Activated CD4-positive, CD25-positive, alpha-beta regulatory T cell treated with anti-CD3 and anti-CD28 coated beads, Interleukin-2, amount 50 U/mL, for 72 hours (primary cell): ENCODE measurements around the gene ASGR2.
"Not testable (repeated sequence)": the region's sequence is repeated elsewhere in the genome, so short reads cannot be mapped to it uniquely, and the experiment has no call there.

Experiments
- DNase-seq: peaks from one replicate; pipeline ENCODE4 v3.0.0; 2021

The ASGR2 gene

DNA sequence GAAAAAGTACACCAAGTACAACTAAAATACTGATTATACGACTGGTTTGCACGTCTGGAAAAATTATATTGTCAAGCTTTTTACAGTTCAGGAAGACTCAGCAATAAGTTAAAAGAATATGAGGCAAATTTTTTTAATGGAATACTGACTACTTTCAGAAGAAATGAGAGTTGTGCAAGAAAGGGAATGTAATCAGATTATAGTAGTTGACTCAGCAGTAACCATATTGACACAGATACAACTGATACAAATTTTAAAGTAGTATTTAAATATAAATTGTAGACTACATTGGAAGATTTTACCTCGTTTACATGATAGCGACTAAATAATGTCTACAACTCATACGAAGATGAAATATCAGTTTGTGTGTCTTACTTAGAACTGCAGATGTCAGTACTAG lies 16.7 kb downstream of the ASGR2 start:
- no peak for DNase-seq

DNA sequence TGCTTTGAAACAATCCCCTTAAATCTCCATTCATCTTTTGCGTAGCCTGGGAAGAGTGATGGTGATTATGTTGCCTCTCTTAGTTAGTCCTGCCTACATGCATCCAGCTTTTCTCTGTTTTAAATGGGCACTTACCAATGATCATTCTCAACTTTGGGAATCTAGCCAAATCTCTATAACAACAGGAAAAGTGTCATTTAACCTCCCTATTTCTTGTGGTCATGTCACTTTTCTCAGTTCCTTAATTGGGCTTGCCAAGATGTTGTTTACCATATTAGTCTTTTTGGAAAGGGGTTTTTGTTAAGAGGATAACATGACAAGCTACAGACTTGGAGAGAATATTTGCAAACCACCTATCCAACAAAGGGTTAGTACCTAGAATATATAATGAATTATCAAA lies 19.0 kb downstream of the ASGR2 start:
- no peak for DNase-seq

DNA sequence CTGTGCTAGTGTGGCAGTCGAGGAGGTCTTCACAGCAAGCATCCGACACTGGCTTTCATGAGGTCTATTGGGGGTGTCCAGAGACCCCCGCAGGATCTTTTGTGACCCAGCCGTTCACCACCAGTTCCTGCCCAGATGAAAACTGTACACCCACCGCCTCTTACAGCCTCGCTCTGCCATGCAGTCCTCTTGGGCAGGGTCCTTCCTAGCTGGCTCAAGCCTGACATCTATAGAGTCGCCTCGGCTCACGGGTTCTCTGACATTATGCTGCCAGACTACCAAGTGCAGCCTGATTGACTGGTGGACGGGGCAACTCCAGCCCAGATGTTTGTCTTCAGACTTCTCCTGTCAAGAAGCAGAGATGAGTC lies 20.0 kb downstream of the ASGR2 start:
- DNase-seq: no peak

DNA sequence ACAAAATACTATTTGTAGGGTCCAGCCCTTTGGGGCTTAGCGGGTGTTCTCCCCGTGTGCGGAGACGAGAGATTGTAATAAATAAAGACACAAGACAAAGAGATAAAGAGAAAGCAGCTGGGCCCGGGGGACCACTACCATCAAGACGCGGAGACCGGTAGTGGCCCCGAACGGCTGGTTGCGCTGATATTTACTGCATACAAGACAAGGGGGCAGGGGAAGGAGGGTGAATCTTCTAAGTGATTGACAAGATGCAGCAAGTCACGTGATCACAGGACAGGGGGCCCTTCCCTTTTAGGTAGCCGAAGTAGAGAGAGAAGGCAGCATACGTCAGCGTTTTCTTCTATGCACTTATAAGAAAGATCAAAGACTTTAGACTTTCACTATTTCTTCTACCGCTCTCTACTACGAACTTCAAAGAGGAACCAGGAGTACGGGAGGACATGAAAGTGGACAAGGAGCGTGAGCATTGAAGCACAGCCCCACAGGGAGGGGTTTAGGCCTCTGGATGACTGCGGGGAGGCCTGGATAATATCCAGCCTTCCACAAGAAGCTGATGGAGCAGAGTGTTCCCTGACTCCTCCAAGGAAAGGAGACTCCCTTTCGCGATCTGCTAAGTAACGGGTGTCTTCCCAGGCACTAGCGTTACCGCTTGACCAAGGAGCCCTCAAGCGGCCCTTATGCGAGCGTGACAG lies 23.2 kb downstream of the ASGR2 start:
- DNase-seq: not testable (repeated sequence)

DNA sequence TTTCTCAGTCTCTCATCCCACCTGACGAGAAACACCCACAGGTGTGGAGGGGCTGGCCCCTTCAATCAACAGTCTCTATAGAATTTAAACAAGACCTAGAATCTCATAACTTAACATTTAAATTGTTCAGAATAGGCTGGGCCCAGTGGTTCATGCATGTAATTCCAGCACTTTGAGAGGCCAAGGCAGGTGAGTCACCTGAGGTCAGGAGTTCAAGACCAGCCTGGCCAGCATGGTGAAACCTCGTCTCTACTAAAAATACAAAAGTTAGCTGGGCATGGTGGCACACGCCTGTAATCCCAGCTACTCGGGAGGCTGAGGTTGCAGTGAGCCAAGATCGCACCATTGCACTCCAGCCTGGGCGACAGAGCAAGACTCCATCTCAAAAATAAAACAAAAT lies 25.1 kb downstream of the ASGR2 start:
- DNase-seq: not testable (repeated sequence)

DNA sequence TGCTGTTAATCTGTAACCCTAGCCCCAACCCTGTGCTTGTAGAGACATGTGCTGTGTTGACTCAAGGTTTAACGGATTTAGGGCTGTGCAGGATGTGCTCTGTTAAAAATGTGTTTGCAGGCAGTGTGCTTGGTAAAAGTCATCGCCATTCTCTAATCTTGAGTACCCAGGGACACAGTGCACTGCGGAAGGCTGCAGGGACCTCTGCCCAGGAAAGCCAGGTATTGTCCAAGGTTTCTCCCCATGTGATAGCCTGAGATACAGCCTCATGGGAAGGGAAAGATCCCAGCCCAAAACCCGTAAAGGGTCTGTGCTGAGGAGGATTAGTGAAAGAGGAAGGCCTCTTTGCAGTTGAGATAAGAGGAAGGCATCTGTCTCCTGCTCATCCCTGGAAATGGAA lies 26.2 kb downstream of the ASGR2 start:
- DNase-seq: not testable (repeated sequence)

DNA sequence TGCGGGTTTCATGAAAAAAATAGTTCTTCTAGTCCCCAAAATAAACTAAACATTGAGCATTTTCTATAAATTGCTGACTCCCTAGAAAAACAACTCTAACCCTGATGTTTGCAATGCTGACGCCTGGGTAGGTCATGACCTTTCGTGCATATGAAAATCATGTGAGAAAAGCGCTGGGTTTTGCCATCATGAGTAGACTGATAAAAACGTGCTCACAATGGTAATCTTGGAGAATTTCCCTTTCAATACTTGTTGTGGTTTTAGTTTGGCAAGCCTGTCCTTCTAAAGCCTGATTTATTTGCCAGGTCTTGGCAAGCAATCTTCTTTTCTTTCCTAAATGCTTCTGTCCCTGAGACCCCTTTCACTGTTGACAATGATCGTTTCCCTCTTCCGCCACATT lies 30.5 kb downstream of the ASGR2 start:
- DNase-seq: no peak

DNA sequence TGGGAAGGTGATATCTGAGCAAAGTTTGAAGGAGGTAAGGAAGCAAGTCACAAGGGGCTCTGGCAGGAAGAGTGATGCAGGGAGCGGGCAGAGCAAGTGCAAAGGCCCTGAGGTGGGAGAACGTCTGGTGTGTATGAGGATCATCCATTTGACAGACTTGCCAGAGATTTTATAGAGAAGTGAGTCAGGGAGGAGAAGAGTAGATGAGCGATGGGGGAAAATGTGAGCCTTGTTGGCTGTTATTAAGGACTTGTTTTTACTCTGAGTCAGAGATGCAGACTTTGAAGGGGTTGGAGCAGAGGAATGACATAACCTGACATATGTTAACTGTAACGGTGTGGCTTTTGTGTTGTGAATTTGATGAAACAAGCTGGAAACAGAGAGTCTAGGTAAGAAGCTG lies 31.0 kb downstream of the ASGR2 start:
- DNase-seq: no peak

DNA sequence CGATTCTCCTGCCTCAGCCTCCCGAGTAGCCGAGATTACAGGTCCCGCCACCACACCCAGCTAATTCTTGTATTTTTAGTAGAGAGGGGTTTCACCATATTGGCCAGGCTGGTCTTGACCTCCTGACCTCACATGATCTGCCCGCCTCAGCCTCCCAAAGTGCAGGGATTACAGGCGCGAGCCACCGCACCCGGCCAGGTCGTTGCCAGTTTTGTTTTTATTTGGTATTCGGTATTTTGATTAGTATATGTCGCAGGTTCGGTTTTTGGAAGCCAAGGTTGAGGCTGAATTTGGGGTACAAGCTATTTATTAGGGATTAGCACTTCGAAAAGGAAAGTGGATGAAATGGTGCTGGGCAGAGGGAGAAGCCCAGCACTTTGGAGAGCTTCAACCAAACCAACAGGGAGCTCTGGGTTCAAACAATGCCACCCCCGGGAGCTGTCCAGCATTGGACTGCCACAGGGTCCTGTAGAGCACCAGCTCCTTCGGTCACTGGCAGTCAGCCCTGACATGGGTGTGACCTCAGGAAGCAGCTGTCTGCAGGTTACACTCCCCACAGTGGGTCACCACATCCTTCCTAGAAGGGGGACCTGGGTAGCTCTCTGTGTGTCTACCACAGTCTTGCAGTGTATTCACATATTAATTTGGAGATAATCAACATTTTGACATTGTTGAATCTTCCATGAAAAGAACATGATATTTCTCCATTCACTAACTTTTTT lies 33.1 kb downstream of the ASGR2 start:
- no peak for DNase-seq

DNA sequence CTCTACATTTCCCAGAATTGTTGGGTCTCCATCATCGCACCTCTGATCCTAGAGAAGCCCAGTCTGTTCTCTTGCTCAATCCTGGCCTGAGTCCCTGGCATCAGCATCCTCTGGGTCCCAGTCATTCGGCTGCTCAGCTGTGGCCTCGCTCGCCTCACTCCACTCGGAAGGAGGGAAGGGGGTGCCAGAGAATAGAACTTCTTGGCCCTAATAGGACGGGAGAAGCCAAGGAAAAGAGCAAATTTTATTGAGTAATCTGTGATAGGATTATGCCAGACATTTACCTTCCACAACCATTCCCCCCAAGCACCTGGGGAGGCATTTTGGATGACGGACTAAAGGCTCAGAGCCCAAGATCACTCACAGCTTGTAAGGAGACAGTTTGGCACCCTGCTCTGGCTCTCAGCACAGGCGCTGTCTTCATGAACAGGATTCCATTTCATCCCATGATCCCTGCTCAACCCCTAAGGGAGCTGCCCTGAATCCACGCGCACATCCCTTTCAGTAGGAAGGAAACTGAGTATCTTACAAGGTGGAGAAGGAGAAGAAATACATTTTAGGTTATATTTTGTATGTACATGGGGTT lies 34.1 kb downstream of the ASGR2 start:
- DNase-seq: no peak

DNA sequence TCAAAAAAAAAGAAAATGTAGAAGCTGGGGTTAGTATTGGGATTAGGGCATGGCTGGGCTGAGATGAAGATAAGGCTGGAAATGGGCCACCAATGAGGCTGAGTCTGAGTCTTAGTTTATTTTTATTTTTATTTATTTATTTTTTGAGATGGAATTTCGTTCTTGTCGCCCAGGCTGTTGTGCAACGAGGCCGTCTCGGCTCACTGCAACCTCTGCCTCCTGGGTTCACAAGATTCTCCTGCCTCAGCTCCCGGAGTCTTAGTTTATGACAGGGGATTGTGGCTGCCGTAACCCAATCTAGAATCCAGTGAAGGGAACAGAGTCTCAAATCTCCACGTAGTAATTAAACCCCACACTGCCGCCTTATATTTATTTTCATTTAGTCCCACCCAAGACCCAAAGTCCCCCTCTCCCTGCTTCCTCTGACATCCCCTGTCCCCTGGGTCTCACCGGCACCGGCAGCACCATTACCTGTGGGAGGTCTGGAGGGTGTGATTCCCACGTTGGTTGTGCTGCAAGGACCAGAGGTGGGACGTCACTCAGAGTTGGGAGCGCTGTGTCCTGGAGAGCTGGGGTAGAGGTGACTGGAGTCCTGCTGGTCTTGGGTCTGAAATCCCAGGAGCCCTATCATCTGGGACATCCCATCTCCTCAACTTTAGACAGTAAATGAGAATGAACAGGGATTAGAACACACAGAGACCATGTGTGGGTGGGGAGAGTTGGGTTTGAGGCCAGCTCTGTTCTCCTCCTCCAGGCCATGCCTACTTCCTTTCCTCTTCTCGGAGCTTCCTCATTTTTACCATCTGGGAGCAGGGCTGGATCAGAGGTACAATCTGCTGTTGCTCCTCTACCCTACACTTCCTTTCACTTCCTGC lies 34.8 kb downstream of the ASGR2 start, which contains the start of gene CLEC10A:
Gene CLEC10A (minus strand): TSS at position 671 of the 875 bp plus-strand sequence. CDS start 1,439 bp downstream, outside the sequence.
- no peak for DNase-seq

DNA sequence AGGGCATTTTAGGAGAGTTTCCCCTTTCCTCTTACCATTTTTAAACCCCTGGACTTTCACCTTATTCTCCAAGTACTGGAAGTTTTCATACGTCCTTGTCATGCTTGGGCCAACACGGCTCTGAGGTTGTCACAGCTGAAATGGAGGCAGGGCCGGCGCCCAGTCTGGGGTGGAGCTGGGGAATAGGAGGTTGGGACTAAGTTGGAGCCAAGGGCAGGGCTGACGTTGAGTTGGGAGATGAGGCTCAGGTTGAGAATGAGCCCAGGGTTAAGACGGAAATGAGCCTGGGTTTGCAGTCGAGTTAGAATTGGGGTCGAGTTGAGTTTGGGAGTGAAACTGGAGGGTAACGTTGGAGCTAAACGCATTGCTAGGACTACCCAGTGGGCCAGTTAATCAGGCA lies 35.9 kb downstream of the ASGR2 start:
- DNase-seq: no peak

DNA sequence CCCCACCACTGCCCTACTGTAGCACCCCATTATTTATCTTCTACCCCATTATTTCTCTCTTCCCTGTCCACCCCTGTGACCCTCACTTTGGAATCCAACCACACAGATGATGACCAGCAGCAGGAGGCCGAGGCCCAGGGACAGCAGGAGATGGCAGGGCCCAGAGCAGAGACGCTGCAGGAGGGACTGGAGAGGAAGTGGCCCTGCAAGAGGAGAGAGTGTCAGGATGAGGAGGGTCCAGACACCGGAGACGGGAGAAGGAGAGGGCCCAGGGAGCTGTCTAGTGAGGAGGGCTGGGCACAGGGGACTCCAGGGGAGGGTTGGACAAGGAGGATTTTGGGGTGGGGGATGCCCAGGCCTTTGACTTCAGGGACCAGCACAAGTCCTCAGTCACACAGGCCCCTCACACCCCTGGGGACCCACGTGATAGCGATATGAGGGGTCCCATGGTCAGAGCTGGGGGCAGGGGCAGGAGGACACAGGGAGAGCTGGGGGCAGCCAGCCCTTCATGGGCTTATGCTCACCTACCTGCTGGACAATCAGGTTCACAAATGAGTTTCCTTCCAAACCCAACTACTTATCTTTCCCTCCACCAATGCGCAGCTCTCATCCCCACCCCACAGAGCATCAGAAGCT lies 36.6 kb downstream of the ASGR2 start:
- no peak for DNase-seq

DNA sequence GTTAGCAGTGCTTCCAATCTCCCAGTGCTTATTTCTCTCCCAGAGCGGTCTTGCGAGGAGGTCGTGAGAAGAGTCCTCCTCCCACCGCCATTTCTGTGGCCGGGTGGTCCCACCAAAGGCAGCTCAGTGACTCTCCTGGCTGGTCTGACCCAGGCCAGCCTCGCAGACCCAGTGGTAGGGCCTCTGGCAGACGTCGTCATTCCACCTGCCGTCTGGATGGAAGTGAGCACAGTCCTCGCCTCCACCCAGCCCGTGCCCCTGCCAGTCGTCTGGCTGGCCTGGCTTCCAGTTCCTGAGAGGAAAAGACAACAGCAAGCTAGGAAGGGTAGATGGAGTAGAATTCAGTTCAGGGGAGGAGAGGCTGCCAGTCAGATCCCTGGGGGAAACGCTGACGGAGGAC lies 39.7 kb downstream of the ASGR2 start:
- DNase-seq: no peak

DNA sequence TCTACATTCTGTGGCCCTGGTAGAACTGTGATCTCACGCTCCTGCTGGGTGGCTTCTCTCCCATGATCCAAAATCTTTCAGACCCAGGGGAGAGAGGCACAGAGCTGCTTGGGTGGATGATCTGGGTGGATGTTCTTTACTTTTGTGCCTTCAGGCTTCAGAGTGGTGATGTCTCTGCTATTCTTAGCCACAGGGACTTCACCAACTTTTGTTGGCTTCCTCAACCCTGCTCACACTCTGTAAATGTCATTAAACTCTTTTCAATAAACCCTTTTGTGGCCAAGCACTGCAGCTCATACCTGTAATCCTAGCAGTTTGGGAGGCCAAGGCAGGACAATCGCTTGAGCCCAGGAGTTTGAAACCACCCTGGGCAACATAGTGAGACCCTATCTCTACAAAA lies 42.2 kb downstream of the ASGR2 start:
- no peak for DNase-seq

DNA sequence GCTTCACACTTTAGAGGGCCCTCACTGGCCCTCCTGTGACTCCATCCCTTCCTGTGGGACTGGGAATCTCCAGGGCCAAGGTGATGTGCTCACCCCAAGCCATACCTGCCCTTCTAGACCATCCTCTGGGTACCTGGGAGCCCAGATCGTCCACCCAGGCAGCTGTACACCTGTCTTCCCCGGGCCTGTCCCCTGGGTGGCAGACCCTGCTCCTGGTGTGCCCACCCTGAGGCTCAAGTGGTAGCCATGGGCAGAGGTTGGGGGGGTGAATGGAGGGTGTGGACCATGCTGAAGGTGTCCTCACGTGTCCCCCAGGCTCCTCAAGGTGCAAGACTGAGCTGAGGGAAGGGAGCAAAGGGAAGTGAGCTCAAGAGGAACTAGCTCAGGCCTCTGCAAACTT lies 43.9 kb downstream of the ASGR2 start:
- DNase-seq: no peak

DNA sequence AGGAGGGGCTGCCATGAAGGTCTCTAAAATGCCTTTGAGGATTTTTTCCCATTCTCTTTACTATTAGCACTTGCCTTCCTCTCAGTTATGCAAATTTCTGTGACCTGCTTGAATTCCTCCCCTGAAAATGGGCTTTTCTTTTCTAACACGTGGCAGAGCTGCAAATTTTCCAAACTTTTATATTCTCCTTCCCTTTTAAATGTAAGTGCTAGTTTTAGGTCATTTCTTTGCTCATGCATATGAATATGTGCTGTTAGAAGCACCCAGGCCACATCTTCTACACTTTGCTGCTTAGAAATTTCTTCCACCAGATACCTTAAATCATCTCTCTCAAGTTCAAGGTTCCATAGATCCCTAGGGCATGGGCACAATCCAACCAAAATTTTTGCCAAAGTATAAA lies 46.4 kb downstream of the ASGR2 start:
- DNase-seq: no peak

DNA sequence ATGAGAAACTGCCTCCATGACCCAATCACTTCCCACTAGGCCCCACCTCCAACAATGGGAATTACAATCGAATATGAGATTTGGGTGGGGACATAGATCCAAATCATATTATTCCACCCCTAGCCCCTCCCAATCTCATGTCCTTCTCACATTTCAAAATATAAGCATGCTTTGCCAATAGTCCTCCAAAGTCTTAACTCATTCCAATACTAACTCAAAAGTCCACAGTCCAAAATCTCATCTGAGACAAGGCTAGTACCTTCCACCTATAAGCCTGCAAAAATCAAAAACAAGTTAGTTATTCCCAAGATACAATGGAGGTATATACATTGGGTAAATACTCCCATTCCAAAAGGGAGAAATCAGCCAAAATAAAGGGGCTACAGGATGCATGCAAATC lies 47.4 kb downstream of the ASGR2 start:
- DNase-seq: no peak

DNA sequence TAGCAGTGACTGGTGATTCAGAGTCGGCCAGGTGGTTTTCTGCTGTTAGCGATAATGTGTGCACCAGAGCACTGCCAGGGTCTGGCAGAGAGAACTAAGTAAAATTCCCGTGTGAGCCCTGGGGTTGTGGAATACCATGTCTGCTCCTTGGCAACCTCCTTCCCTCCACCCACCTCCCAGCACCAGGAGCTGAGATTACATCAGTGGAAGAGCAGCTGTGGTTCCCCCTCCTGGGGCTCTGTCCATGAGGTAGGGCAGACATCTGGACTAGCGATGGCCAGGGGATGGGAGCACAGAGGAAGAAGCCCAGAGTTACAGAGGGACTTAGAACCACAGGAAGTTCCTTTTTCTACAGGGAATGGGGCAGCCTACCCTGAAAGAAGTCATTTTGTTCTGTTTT lies 50.4 kb downstream of the ASGR2 start:
- no peak for DNase-seq

DNA sequence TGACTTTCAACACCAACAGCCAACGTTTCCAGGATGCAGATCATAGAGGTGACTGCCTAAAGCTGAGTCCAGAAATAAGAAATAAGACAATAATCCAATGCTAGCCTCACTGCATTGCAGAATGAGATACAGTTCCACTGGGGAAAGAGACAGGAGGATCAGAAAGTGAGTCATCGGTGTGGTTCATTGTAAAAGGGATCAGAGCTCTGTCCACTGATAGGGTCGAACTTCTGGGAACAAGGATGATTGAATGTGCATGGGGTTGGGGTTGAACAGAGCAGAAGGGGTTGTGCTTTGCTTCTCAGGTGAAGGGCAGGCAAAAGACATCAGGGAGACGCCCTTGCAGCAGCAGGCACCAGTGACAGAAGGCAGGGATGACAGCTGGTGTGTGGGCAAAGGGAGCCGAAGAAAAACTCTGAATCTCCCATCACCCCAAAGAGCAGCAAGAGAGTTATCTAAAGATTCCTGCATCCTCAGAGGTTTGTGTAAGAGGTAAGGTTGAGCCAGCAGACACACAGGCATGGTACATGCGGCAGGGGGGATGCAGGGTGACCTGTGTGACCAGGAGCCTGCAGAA lies 51.0 kb downstream of the ASGR2 start:
- no peak for DNase-seq

DNA sequence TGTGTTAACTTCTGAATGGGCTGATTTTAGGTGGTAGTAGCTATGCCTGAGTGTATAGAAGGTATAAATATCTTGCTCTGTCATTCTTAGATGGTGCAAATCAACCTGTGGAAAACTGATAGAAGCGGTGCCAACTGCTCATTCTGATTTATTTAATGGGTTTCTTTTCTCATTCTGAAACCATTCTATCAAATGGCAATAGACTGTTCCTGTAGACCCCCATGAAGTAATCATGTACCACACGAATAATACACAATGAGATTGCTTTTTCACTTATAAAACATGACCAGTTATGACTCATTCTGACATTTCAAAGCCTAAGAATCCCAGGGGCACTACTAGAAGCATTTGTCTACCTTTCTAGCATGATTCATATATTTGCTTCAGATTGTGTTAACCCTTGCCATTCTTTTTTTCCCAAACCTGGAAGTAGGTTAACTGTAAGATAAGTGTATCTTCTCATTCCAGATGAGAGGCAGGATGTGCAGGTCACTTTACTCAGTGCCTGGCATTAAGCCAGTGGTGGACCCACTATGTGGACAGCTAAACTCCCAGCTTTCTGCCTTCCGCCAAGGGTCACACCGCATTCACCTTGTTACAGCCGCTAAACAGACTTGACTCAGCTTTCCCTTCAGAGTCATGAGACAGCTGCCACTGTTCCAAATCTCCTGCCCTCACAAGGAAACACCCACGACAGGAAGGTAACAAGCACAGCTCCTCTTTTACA lies 54.3 kb downstream of the ASGR2 start:
- no peak for DNase-seq
